Chondrocyte (in vitro differentiated cells): ENCODE results near the gene MAPK8IP2. TPM values are rescaled to one million over a fixed set of nuclear protein-coding genes. Genes with fewer than 3 reads are reported as not detected.
"Not testable (repeated sequence)": the region's sequence is repeated elsewhere in the genome, so short reads cannot be mapped to it uniquely, and the experiment has no call there.

ENCODE experiments used
- DNase-seq: peaks from one replicate; pipeline ENCODE4 v3.0.0; 2021; ENCODE audit warnings: mixed read lengths, low spot score
- H3K27ac Mint-ChIP-seq: one replicate; pipeline ENCODE4 v1.8.0; 2021; ENCODE audit warnings: mild to moderate bottlenecking, moderate library complexity, mixed read lengths; ENCODE audit not compliant: unreplicated experiment
- H3K27me3 Mint-ChIP-seq: 2 replicates; pipeline ENCODE4 v1.8.0; 2021; ENCODE audit warnings: low read depth, mixed read lengths
- H3K36me3 Mint-ChIP-seq: 2 replicates; pipeline ENCODE4 v1.8.0; 2021; ENCODE audit warnings: low read depth, mixed read lengths
- H3K4me1 Mint-ChIP-seq: 2 replicates; pipeline ENCODE4 v1.8.0; 2021; ENCODE audit warnings: low read depth, mild to moderate bottlenecking, mixed read lengths
- H3K4me3 Mint-ChIP-seq: one replicate; pipeline ENCODE4 v1.8.0; 2021; ENCODE audit warnings: mild to moderate bottlenecking, moderate library complexity, mixed read lengths; ENCODE audit not compliant: unreplicated experiment
- H3K9me3 Mint-ChIP-seq: 2 replicates; pipeline ENCODE4 v1.8.0; 2021; ENCODE audit warnings: low read depth, mixed read lengths
- total RNA-seq: library from RNA; stranded (reverse); gene quantifications from 3 replicates; pipeline ENCODE4 v1.2.1, GENCODE V29; 2021
- TF ChIP-seq, protein P1 (sequence below): fragments of 200-600 bp; sonication (generic); IDR thresholded peaks from 2 replicates; pipeline ENCODE4 v1.5.0; 2021; ENCODE audit warnings: antibody characterized with exemption, mild to moderate bottlenecking, moderate library complexity

MAPK8IP2 gene
- total RNA-seq, 1 donor from 2014 or later, result 4.1 TPM

- H3K4me1 Mint-ChIP-seq, result no peaks in the 10 kb centered on the region
- no peaks in the 10 kb centered on the region for H3K36me3 Mint-ChIP-seq
- no peak overlapping the region for H3K4me3 Mint-ChIP-seq
- TF ChIP-seq, protein P1, sequence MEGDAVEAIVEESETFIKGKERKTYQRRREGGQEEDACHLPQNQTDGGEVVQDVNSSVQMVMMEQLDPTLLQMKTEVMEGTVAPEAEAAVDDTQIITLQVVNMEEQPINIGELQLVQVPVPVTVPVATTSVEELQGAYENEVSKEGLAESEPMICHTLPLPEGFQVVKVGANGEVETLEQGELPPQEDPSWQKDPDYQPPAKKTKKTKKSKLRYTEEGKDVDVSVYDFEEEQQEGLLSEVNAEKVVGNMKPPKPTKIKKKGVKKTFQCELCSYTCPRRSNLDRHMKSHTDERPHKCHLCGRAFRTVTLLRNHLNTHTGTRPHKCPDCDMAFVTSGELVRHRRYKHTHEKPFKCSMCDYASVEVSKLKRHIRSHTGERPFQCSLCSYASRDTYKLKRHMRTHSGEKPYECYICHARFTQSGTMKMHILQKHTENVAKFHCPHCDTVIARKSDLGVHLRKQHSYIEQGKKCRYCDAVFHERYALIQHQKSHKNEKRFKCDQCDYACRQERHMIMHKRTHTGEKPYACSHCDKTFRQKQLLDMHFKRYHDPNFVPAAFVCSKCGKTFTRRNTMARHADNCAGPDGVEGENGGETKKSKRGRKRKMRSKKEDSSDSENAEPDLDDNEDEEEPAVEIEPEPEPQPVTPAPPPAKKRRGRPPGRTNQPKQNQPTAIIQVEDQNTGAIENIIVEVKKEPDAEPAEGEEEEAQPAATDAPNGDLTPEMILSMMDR, result no peak
- no peak for DNase-seq
- no peaks in the 10 kb centered on the region for H3K9me3 Mint-ChIP-seq
- peaks cover 9% of the 10 kb centered on the region for H3K27me3 Mint-ChIP-seq
- no peak overlapping the region for H3K27ac Mint-ChIP-seq
Observed at GRCh38 chr22:50612168-50612527, 11.6 kb downstream of the MAPK8IP2 start.

DNA sequence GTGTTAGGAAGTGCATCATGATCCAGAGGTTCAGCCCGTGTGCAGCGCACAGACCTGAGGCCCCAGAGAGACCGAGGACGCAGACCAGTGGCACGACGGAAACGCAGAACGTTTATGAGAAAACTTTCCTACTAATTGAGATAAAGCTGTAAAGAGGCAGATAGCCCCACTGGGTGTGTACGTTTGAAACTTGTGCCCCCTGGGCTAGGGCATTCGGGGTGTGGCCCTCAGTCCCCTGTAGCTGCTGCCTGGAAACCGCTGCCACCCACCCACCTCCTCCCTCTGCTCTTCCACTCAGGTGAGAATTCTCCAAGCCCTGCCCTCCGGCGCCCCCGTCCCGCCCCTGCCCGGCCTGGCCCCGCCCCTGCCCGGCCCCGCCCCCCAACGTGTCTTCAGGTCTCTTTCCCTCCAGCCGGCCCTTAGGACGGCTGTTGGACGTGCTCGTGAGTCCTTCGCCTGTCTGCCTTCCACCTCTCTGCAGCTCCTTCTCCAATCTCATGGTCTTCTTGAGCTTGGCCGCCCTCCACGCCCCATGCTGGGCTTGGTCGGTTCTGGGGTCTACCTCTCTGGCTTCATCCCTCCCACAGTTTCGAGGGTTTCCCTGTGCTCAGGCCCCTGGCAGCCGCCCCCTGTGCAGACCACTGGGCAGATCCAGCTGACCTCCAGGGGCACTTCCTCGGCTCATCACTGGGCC lies 12.1 kb downstream of the MAPK8IP2 start:
- Mint-ChIP-seq H3K9me3 (no peaks in the 10 kb centered on the region), H3K27ac (peak overlapping the region; percentile 36), H3K27me3 (peaks cover 11% of the 10 kb centered on the region), H3K4me1 (no peaks in the 10 kb centered on the region), H3K4me3 (no peak overlapping the region), H3K36me3 (no peaks in the 10 kb centered on the region)
- TF ChIP-seq, protein P1, result no peak
- no peak for DNase-seq

- Mint-ChIP-seq H3K9me3 (no peaks in the 10 kb centered on the region), H3K27ac (no peak overlapping the region), H3K4me3 (no peak overlapping the region), H3K36me3 (no peaks in the 10 kb centered on the region), H3K4me1 (no peaks in the 10 kb centered on the region), H3K27me3 (peaks cover 13% of the 10 kb centered on the region)
- TF ChIP-seq, protein P1, result no peak
- no peak for DNase-seq
Observed at GRCh38 chr22:50613291-50613981, 12.8 kb downstream of the MAPK8IP2 start.

GRCh38 chr22:50614296-50614695 lies 13.7 kb downstream of the MAPK8IP2 start:
- H3K9me3 Mint-ChIP-seq, H3K36me3 Mint-ChIP-seq, H3K4me1 Mint-ChIP-seq, H3K27ac Mint-ChIP-seq, DNase-seq, H3K4me3 Mint-ChIP-seq: not testable (repeated sequence)
- peaks cover 15% of the 10 kb centered on the region for H3K27me3 Mint-ChIP-seq

DNA sequence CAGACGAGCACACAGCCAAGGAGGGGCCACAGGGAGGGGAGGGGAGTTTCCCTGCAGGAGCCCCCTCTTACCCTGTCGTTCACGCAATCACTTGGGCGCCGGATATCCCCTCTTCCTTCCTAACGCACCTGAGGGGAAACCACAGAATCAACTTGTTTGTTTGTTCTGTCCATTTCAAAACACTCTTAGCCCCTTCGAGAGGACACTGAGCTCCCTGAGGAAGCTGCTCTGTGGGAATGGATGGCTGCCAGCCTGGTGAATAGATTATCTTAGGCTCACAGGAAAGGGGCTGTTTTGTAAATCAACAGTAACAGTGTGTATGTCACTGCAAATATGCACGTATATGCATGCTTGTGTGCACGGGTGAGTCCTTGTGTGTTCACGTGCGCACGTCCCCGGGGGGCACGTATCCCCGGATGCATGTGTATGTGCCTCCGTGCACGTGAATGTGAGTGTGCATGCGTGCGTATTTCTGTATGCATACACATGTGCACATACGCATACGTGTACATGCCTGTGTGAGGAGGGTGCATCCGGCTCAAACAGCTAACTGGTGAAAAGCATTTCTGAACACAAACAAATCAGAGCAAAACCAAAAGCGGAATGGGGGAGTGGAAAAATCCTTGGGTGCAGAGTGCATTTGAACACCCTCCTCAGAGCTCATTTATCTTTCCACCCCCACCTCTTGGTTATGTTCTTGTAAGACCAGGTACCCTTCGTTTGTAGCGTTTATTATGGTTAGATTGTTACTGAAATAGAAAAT lies 20.2 kb downstream of the MAPK8IP2 start:
- TF ChIP-seq, protein P1, result peak; percentile 50
- Mint-ChIP-seq H3K27ac (peak overlapping the region; percentile 32), H3K9me3 (no peaks in the 10 kb centered on the region), H3K4me1 (peaks cover 24% of the 10 kb centered on the region), H3K4me3 (peak overlapping the region; percentile 45), H3K27me3 (peaks cover 7% of the 10 kb centered on the region), H3K36me3 (no peaks in the 10 kb centered on the region)
- no peak for DNase-seq
